ENCODE data around the gene DAPK2.

DAPK2 gene

DNA sequence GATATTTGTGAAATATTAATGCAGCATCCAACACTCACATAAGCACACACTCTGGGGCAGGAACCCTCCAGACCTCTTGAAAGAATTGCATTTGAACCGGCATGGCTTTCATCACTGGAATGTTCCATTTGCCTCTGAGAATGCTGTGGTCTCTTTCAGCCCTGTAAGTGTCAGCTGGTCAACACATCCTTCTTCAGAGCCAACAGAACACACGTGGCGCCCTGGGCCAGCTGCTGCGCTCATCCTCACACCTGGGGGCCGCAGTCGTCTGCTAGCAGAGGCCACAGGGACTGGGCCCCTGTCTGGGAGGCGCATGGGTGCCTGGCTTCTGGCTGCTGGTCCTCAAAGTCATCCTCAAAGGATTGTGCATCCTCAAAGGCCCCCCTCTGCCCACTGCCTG, 141.2 kb downstream of the DAPK2 start:
- TF ChIP-seq SIN3A (IDR thresholded peaks at IDR 0.05; ENCODE audit: borderline replicate concordance, insufficient read depth, low read length) = no peak
- TF ChIP-seq, protein P1, sequence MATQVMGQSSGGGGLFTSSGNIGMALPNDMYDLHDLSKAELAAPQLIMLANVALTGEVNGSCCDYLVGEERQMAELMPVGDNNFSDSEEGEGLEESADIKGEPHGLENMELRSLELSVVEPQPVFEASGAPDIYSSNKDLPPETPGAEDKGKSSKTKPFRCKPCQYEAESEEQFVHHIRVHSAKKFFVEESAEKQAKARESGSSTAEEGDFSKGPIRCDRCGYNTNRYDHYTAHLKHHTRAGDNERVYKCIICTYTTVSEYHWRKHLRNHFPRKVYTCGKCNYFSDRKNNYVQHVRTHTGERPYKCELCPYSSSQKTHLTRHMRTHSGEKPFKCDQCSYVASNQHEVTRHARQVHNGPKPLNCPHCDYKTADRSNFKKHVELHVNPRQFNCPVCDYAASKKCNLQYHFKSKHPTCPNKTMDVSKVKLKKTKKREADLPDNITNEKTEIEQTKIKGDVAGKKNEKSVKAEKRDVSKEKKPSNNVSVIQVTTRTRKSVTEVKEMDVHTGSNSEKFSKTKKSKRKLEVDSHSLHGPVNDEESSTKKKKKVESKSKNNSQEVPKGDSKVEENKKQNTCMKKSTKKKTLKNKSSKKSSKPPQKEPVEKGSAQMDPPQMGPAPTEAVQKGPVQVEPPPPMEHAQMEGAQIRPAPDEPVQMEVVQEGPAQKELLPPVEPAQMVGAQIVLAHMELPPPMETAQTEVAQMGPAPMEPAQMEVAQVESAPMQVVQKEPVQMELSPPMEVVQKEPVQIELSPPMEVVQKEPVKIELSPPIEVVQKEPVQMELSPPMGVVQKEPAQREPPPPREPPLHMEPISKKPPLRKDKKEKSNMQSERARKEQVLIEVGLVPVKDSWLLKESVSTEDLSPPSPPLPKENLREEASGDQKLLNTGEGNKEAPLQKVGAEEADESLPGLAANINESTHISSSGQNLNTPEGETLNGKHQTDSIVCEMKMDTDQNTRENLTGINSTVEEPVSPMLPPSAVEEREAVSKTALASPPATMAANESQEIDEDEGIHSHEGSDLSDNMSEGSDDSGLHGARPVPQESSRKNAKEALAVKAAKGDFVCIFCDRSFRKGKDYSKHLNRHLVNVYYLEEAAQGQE (IDR thresholded peaks at IDR 0.05; ENCODE audit: insufficient read depth in 1 of 2, low read depth in 2 of 2, low read length in 2 of 2) = no peak
- no peak for TF ChIP-seq POLR2AphosphoS5 (IDR thresholded peaks at IDR 0.05; ENCODE audit: low read depth, low read length)

DNA sequence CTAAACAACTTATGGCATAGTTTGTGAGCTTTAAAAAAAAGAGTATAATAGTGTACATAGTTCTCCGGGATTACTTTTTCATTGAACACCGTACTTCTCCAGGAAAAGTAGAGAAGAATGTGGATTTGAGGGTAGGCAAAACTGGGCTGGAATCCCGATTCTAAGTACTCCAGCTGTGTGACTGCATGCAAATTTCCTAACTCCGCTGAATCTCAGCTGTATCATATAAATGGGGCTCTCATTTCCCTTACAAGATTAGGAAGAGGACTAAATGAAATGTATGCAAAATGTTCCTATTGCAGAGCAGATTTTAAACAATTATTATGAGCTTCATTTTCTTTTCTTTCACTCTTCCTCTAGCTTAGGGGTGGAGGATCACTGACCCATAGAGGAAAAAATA, 142.2 kb downstream of the DAPK2 start:
- TF ChIP-seq TAF1 (IDR thresholded peaks at IDR 0.05; ENCODE audit: borderline replicate concordance, insufficient read depth, low read length) (no peak), POLR2AphosphoS5 (IDR thresholded peaks at IDR 0.05; ENCODE audit: low read depth, low read length) (no peak), SIN3A (IDR thresholded peaks at IDR 0.05; ENCODE audit: borderline replicate concordance, insufficient read depth, low read length) (no peak), FOXP2 (optimal IDR thresholded peaks at IDR 0.05; ENCODE audit: borderline replicate concordance, extremely low read depth, extremely low read length, insufficient read depth) (no peak)
- TF ChIP-seq, protein P1 (IDR thresholded peaks at IDR 0.05; ENCODE audit: insufficient read depth in 1 of 2, low read depth in 2 of 2, low read length in 2 of 2) = no peak

DNA sequence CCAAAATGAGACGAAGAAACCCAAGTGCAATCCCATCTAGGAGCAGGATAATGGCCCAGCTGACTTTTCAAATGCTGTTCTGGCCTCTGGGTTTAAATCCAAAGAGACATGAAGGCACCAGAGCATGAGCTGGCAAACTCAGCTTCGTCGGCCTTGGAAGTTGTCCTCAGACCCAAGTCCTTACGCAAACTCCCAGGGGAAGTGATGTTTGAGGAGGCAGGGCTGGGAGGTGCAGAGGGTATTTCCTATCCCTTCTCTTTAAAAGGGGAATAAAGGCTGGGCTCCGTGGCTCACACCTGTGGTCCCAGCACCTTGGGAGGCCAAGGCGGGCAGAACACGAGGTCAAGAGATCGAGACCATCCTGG, 143.6 kb downstream of the DAPK2 start:
- TF ChIP-seq SIN3A (IDR thresholded peaks at IDR 0.05; ENCODE audit: borderline replicate concordance, insufficient read depth, low read length) (no peak), FOXP2 (optimal IDR thresholded peaks at IDR 0.05; ENCODE audit: borderline replicate concordance, extremely low read depth, extremely low read length, insufficient read depth) (no peak), POLR2AphosphoS5 (IDR thresholded peaks at IDR 0.05; ENCODE audit: low read depth, low read length) (no peak), TAF1 (IDR thresholded peaks at IDR 0.05; ENCODE audit: borderline replicate concordance, insufficient read depth, low read length) (no peak)
- TF ChIP-seq, protein P1 (IDR thresholded peaks at IDR 0.05; ENCODE audit: insufficient read depth in 1 of 2, low read depth in 2 of 2, low read length in 2 of 2) = no peak

DNA sequence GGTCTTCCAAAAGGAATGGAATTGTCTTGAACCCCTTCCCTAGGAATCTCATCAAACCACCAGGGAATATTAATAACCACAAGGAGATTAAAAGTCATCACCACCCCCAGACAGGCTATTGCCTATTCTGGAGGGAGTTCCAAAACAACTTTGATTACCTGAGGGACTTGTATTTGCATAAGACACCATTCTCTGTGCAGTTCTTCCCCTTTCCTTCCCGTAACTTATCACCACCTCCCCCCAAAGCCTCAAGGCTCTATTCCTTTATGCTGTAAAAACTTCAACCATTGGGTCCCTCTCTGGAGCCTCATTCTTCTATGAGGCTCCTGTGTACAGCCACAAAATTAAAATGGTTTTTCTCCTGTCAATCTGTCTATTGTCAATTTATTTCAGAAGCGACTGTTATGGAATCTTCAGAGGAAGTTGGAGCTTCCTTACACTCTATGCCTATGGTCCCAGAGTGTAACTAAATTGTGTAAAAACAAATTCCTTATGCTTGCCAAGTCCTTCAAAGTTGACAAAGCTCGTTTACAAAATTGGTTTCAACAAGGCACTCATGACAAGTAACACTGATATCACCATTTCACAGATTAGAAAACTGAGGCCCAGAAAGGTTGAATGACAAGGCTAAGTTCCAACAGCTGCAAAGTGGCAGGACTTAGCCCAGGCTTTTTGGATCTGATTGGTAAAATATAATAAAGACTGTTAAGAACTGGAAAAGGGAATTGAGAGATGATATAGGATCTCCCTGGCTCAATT, 144.2 kb downstream of the DAPK2 start:
- TF ChIP-seq SIN3A (IDR thresholded peaks at IDR 0.05; ENCODE audit: borderline replicate concordance, insufficient read depth, low read length) (no peak), POLR2AphosphoS5 (IDR thresholded peaks at IDR 0.05; ENCODE audit: low read depth, low read length) (no peak), TAF1 (IDR thresholded peaks at IDR 0.05; ENCODE audit: borderline replicate concordance, insufficient read depth, low read length) (no peak), FOXP2 (optimal IDR thresholded peaks at IDR 0.05; ENCODE audit: borderline replicate concordance, extremely low read depth, extremely low read length, insufficient read depth) (no peak)
- TF ChIP-seq, protein P1 (IDR thresholded peaks at IDR 0.05; ENCODE audit: insufficient read depth in 1 of 2, low read depth in 2 of 2, low read length in 2 of 2) = no peak

DNA sequence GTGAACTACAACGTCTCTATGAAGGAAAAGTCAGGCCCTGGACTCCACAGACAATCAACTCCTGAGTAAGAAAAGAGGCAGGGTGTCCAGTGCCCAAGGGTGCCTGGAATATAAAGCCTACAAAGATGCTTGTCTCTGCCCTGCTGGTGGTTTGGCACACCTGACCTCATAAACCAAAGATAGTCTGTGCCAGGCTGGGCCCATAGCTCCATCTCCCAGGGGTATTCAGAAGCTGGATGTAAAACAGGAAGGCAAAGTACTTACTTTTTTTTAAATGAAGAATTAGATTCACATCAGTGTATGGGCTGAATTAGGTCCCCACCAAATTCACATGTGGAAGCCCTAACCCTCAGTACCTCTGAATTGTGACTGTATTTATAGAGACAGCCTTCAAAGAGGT, 146.0 kb downstream of the DAPK2 start:
- TF ChIP-seq TAF1 (IDR thresholded peaks at IDR 0.05; ENCODE audit: borderline replicate concordance, insufficient read depth, low read length) (no peak), POLR2AphosphoS5 (IDR thresholded peaks at IDR 0.05; ENCODE audit: low read depth, low read length) (no peak), FOXP2 (optimal IDR thresholded peaks at IDR 0.05; ENCODE audit: borderline replicate concordance, extremely low read depth, extremely low read length, insufficient read depth) (no peak), SIN3A (IDR thresholded peaks at IDR 0.05; ENCODE audit: borderline replicate concordance, insufficient read depth, low read length) (no peak)
- TF ChIP-seq, protein P1 (IDR thresholded peaks at IDR 0.05; ENCODE audit: insufficient read depth in 1 of 2, low read depth in 2 of 2, low read length in 2 of 2) = no peak

Data from PFSK-1 (cell line).